Measurements from ENCODE around the gene TBC1D16.

GRCh38 chr17:79902146-79902791 lies 133.4 kb downstream of the TBC1D16 start:
- no peak for TF ChIP-seq CTCF (conservative IDR thresholded peaks at IDR 0.05)
- TF ChIP-seq ZFX (IDR thresholded peaks at IDR 0.05) = no peak

All from C4-2B (cell line).